22Rv1 (cell line): ENCODE results near the gene RPS18.

Source experiments
- H3K27ac ChIP-seq: fragments of 450-650 bp; 2 replicates; pipeline ENCODE4 v1.5.1; 2017
- CTCF ChIP-seq: fragments of 450-650 bp; IDR thresholded peaks from 2 replicates; pipeline ENCODE4 v1.5.1; 2017; ENCODE audit warnings: mild to moderate bottlenecking
- ZFX ChIP-seq: fragments of 450-650 bp; IDR thresholded peaks from 2 replicates; pipeline ENCODE4 v1.6.1; 2017; ENCODE audit warnings: antibody characterized with exemption, borderline replicate concordance

Gene RPS18

GRCh38 chr6:33288141-33288920 is 16.5 kb downstream of the RPS18 start:
- TF ChIP-seq ZFX (no peak), CTCF (no peak)
- peak overlapping the region; percentile 70 for H3K27ac ChIP-seq

DNA sequence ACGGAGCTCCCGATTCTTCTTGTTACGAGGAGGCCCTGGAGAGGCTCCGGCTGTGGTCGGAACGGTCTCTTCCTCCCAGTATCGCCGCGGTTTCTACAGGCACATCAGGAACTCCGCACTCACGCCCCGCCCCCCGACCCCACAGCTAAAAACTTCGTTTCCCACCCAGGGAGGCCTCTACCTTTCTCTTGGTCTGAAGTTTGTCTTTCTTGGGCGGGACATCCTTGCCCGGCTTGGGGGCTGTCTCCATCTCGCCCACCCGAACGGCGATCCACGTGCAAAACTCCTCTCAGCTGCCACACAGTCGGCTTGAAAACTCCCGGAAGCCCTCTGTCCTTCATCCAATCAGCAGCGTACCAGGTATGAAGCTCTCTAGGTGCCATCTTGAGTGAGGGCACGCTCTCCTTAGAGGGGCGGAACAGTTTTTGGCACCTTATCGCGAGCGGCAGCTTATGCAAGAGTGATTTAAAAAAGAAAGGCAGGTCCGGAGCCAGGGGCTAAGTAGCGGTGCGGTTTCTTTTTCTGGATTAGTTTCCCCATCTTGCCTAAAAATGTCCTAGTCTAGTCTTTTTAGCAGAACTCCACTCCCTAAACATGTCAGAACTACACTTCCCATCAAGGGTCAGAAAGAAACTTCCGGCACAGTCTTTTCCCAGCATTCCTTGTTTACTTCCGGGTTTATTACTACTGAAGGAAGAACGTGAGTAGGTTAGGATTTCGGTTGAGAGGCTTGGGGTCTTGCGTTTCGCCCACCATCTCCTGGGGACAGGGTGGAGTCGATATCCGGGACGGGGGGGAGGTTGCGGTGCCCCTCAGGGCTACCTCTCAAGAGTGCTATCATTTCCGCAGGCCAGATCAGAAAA is 17.3 kb downstream of the RPS18 start, which contains the start of the genes PFDN6 and WDR46:
Gene PFDN6 (plus strand): TSS at position 681 of the 863 bp plus-strand sequence. CDS start 256 bp downstream, outside the sequence.
Gene WDR46 (minus strand): TSS at position 319 of the 863 bp plus-strand sequence. CDS start 69 bp downstream, at position 250.
- peak within 1 kb of the TSS; percentile 70 for H3K27ac ChIP-seq
- TF ChIP-seq ZFX (no peak), CTCF (no peak)

DNA sequence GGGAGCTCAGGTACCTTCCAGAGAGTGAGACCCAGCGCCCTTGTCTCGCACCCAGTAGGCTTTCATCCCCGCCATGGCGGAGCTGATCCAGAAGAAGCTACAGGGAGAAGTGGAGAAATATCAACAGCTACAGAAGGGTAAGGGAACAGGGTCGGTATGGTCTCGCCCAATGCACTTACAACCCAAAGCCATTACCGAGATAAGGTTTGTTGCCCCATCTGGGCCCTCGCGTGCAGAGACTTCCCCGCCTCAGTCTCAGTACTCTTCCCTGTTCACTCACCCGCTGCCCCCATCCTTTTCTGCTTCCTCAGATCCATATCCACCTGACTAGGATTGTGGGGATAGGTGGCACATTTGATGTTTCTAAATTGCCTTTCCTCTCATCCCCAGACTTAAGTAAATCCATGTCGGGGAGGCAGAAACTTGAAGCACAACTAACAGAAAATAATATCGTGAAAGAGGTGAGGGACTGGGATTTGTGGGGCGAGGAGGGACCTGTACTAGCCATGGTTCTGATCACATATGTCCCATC is 18.0 kb downstream of the RPS18 start:
- TF ChIP-seq ZFX (no peak), CTCF (no peak)
- peak overlapping the region; percentile 70 for H3K27ac ChIP-seq

- TF ChIP-seq ZFX (no peak), CTCF (no peak)
- no peak overlapping the region; the same call in 1 of the 2 replicates for H3K27ac ChIP-seq
These were observed 18.6 kb downstream of the RPS18 start for GRCh38 chr6:33290459-33290858.

- TF ChIP-seq ZFX, result no peak
- no peak for TF ChIP-seq CTCF
- H3K27ac ChIP-seq, result no peak overlapping the region
These were observed 21.3 kb downstream of the RPS18 start for GRCh38 chr6:33292996-33293682.

DNA sequence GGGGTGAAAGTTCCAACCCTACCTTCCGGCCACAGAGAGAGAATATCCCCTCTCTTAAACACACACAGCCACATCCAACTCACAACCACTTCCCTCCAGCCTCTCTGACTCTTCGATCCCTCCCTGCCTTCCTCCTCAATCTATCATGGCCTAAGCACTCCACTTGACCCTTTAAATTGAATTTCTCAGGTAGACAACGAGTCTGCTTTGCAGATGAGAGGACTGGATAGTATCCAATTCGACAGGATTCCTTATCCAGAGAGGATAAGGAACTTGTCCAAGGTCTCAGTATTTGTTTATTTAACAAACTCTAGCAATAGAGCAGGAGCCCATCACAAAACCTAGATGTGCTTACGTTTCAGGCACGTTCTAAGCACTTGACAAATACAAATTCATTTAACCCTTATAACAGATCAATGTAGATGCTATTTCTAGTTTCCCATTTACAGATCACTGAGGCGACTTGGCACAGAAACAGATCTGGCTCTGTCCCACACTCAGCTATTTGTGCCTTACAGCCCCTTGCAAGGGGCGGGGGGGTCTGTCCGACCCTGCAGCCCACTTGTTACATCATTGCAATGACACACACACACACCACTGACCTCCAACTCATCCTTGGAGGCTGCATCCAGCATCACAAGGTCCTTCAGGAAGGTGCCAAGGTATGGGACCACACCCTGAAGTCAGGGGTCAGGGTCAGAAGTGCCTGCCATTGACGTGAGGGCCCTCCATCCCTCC is 22.4 kb downstream of the RPS18 start:
- no peak overlapping the region; the same call in 1 of the 2 replicates for H3K27ac ChIP-seq
- TF ChIP-seq CTCF, result no peak
- no peak for TF ChIP-seq ZFX
